ENCODE data around the gene TCTN3.

The TCTN3 gene

DNA sequence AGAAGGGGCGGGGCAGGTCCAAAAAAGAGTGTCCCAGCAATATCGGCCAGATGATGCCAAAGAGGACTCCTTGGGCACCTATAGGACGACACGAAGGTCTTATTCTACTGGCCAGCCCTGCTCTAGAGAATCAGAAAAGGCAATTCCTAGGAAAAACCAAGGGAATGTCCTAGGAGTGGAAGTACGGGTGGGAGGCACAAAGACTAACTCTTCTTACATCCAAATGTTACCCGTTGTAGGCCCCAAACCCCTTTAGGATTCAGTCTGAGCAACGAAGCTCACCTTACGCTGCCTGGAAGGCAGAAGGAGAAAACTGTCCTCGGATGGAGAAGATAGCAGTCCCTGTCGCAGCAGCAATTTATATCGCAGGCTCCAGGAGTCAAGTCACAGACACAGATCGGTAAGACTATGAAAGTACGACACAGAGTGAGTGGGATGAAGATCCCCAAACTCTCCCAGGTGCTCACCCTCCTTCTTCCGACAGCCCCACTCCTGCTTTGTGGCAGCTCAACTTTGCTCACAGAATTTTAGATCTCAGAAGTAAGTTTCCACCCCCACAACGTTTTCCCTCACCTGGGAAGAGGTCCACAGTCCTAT, 558 bp downstream of the TCTN3 start (continued):
- TF ChIP-seq, protein P1, sequence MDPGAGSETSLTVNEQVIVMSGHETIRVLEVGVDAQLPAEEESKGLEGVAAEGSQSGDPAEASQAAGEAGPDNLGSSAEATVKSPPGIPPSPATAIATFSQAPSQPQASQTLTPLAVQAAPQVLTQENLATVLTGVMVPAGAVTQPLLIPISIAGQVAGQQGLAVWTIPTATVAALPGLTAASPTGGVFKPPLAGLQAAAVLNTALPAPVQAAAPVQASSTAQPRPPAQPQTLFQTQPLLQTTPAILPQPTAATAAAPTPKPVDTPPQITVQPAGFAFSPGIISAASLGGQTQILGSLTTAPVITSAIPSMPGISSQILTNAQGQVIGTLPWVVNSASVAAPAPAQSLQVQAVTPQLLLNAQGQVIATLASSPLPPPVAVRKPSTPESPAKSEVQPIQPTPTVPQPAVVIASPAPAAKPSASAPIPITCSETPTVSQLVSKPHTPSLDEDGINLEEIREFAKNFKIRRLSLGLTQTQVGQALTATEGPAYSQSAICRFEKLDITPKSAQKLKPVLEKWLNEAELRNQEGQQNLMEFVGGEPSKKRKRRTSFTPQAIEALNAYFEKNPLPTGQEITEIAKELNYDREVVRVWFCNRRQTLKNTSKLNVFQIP (CRISPR knock-in tag; IDR thresholded peaks at IDR 0.05; ENCODE audit: borderline replicate concordance, low read depth): no peak

DNA sequence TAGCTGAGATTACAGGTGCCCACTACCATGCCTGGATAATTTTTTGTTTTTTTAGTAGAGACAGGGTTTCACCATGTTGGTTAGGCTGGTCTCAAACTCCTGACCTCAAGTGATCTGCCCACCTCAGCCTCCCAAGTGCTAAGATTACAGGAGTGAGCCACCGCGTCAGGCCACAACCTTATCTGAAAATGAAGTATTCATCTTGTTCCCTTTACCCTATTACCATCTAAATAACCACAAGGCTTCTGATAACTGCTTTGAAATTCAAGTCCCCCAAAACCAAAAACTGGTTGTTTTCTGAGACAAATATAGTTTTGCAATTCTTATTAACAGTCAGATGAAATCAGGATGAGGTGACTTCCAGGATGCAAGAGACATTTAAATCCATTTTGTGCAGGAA, 2.4 kb downstream of the TCTN3 start:
- TF ChIP-seq ZNF70 (CRISPR knock-in tag; IDR thresholded peaks at IDR 0.05): no peak
- no peak for ATAC-seq

DNA sequence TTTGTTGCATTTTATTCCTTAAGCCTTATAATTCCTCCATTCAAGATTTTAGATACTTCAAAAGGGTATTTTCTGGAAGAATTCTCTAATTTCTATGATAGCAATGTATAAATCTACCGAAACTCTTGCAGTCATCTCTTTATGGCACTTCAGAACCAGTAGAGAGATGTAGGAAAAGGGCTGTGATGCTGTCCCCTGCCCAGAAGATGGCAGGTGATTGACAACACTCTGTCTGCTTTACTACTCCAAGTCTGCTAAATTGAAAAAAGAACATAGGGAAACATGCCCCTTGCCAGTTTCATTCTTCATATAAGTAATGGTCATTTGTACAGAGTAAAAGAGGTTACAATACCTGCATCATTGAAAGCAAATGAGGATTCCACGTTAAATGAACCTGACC, 5.1 kb downstream of the TCTN3 start:
- ATAC-seq: no peak
- TF ChIP-seq ZNF8 (CRISPR knock-in tag; IDR thresholded peaks at IDR 0.05): no peak
- TF ChIP-seq, protein P2, sequence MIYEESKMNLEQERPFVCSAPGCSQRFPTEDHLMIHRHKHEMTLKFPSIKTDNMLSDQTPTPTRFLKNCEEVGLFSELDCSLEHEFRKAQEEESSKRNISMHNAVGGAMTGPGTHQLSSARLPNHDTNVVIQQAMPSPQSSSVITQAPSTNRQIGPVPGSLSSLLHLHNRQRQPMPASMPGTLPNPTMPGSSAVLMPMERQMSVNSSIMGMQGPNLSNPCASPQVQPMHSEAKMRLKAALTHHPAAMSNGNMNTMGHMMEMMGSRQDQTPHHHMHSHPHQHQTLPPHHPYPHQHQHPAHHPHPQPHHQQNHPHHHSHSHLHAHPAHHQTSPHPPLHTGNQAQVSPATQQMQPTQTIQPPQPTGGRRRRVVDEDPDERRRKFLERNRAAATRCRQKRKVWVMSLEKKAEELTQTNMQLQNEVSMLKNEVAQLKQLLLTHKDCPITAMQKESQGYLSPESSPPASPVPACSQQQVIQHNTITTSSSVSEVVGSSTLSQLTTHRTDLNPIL (CRISPR knock-in tag; IDR thresholded peaks at IDR 0.05; ENCODE audit: low read depth): no peak
- TF ChIP-seq, protein P3, sequence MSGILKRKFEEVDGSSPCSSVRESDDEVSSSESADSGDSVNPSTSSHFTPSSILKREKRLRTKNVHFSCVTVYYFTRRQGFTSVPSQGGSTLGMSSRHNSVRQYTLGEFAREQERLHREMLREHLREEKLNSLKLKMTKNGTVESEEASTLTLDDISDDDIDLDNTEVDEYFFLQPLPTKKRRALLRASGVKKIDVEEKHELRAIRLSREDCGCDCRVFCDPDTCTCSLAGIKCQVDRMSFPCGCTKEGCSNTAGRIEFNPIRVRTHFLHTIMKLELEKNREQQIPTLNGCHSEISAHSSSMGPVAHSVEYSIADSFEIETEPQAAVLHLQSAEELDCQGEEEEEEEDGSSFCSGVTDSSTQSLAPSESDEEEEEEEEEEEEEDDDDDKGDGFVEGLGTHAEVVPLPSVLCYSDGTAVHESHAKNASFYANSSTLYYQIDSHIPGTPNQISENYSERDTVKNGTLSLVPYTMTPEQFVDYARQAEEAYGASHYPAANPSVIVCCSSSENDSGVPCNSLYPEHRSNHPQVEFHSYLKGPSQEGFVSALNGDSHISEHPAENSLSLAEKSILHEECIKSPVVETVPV (CRISPR knock-in tag; IDR thresholded peaks at IDR 0.05): no peak
- TF ChIP-seq RARB (CRISPR knock-in tag; IDR thresholded peaks at IDR 0.05): no peak
- TF ChIP-seq, protein P4, sequence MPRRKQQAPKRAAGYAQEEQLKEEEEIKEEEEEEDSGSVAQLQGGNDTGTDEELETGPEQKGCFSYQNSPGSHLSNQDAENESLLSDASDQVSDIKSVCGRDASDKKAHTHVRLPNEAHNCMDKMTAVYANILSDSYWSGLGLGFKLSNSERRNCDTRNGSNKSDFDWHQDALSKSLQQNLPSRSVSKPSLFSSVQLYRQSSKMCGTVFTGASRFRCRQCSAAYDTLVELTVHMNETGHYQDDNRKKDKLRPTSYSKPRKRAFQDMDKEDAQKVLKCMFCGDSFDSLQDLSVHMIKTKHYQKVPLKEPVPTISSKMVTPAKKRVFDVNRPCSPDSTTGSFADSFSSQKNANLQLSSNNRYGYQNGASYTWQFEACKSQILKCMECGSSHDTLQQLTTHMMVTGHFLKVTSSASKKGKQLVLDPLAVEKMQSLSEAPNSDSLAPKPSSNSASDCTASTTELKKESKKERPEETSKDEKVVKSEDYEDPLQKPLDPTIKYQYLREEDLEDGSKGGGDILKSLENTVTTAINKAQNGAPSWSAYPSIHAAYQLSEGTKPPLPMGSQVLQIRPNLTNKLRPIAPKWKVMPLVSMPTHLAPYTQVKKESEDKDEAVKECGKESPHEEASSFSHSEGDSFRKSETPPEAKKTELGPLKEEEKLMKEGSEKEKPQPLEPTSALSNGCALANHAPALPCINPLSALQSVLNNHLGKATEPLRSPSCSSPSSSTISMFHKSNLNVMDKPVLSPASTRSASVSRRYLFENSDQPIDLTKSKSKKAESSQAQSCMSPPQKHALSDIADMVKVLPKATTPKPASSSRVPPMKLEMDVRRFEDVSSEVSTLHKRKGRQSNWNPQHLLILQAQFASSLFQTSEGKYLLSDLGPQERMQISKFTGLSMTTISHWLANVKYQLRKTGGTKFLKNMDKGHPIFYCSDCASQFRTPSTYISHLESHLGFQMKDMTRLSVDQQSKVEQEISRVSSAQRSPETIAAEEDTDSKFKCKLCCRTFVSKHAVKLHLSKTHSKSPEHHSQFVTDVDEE (CRISPR knock-in tag; IDR thresholded peaks at IDR 0.05): no peak
- no peak for TF ChIP-seq ZC3H10 (CRISPR knock-in tag; IDR thresholded peaks at IDR 0.05)

DNA sequence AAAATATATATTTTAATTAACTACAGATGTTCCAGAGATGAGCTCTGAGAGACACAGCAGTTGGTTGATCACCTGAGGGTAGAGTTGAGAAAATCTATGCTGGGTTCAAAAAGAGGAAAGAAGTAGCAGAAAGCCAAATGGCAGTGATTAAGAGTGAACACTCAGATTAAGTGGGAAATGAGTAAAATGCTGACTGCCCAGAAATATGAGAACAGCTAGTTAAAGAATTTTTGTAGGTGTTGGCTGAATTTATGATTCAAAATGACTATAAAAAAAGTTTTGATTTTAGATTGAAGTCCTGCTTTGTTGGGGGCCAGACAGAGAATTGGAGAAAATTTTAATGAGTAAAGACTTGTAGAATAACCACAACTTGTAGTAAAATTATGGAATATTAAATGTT, 9.8 kb downstream of the TCTN3 start:
- no peak for ATAC-seq
- TF ChIP-seq GLIS3 (CRISPR knock-in tag; IDR thresholded peaks at IDR 0.05) (no peak), RARB (CRISPR knock-in tag; IDR thresholded peaks at IDR 0.05) (no peak)
- TF ChIP-seq, protein P1 (CRISPR knock-in tag; IDR thresholded peaks at IDR 0.05; ENCODE audit: borderline replicate concordance, low read depth): no peak
- TF ChIP-seq, protein P2 (CRISPR knock-in tag; IDR thresholded peaks at IDR 0.05; ENCODE audit: low read depth): no peak

DNA sequence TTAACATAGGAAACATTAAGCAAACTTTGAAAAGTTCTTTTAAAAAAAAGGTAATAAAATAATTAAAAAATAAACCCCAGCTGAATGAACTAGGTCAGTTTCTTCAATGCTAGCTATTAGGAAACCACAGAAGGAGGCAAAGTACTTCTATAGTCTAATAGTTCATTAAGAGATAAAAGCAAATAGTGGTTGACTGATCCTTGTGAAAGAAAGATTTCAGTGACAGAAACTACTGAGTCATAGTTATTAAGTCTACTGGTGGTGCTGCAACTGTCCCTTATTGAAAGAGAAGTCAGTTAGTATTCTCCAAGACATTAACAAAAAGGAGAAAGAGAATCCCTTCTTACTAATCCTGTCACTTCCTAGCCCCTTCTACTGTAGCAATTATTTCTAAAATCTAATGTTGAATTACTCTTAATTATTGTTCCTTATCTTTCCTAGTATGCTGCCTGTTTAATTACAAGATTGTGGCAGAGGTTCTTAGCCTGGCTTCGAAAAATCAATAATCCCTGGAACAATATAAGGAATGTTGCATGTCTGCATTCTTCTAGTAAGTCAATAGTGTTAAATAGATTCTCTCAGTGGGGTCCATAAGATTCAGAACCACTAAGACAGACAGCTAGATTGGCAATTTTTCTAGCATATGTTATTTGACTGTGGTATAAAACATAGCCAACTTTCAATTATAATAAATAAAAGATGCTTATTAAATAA, 18.2 kb downstream of the TCTN3 start:
- ATAC-seq: no peak
- TF ChIP-seq TCF4 (CRISPR knock-in tag; IDR thresholded peaks at IDR 0.05; ENCODE audit: borderline replicate concordance) (no peak), ZNF8 (CRISPR knock-in tag; IDR thresholded peaks at IDR 0.05) (no peak), ZNF565 (CRISPR knock-in tag; conservative IDR thresholded peaks at IDR 0.05; ENCODE audit: low read depth) (no peak), ESRRG (CRISPR knock-in tag; IDR thresholded peaks at IDR 0.05) (no peak), PPARA (CRISPR knock-in tag; IDR thresholded peaks at IDR 0.05; ENCODE audit: borderline replicate concordance) (no peak), RARB (CRISPR knock-in tag; IDR thresholded peaks at IDR 0.05) (no peak), GLIS3 (CRISPR knock-in tag; IDR thresholded peaks at IDR 0.05) (no peak), ZFP3 (CRISPR knock-in tag; IDR thresholded peaks at IDR 0.05) (no peak)
- TF ChIP-seq, protein P5, sequence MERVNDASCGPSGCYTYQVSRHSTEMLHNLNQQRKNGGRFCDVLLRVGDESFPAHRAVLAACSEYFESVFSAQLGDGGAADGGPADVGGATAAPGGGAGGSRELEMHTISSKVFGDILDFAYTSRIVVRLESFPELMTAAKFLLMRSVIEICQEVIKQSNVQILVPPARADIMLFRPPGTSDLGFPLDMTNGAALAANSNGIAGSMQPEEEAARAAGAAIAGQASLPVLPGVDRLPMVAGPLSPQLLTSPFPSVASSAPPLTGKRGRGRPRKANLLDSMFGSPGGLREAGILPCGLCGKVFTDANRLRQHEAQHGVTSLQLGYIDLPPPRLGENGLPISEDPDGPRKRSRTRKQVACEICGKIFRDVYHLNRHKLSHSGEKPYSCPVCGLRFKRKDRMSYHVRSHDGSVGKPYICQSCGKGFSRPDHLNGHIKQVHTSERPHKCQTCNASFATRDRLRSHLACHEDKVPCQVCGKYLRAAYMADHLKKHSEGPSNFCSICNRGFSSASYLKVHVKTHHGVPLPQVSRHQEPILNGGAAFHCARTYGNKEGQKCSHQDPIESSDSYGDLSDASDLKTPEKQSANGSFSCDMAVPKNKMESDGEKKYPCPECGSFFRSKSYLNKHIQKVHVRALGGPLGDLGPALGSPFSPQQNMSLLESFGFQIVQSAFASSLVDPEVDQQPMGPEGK (CRISPR knock-in tag; IDR thresholded peaks at IDR 0.05; ENCODE audit: borderline replicate concordance): no peak

Measured in SK-N-SH treated with all-trans-retinoic acid at 6 μM for 48 hours (cell line).